Effector memory CD4-positive, alpha-beta T cell (primary cell): ENCODE data around the gene TRAK1.

ENCODE experiments used
- DNase-seq, 3 donors: peaks; one replicate each; pipeline ENCODE4 v3.0.0-alpha.2; 2020
- H3K27ac ChIP-seq: 2 replicates; pipeline ENCODE4 v1.7.0; 2013; ENCODE audit warnings: mild to moderate bottlenecking, low read length, moderate library complexity; ENCODE audit not compliant: insufficient read depth, poor library complexity, severe bottlenecking
- H3K27me3 ChIP-seq: replicated peaks from 2 replicates; pipeline ENCODE4 v1.7.0; 2013; ENCODE audit warnings: mild to moderate bottlenecking, low read length; ENCODE audit not compliant: insufficient read depth, control insufficient read depth, poor library complexity, severe bottlenecking
- H3K36me3 ChIP-seq: 2 replicates; pipeline ENCODE4 v1.7.0; 2013; ENCODE audit warnings: mild to moderate bottlenecking, low read length, moderate library complexity; ENCODE audit not compliant: control insufficient read depth, insufficient read depth
- H3K4me1 ChIP-seq: 2 replicates; pipeline ENCODE4 v1.7.0; 2013; ENCODE audit warnings: low read length, mild to moderate bottlenecking; ENCODE audit not compliant: control insufficient read depth, insufficient read depth, poor library complexity, severe bottlenecking
- H3K4me3 ChIP-seq: 2 replicates; pipeline ENCODE4 v1.7.0; 2013; ENCODE audit warnings: low read length, low read depth, mild to moderate bottlenecking; ENCODE audit not compliant: insufficient read depth, poor library complexity, severe bottlenecking
- H3K9me3 ChIP-seq: 2 replicates; pipeline ENCODE4 v1.7.0; 2013; ENCODE audit warnings: mild to moderate bottlenecking, low read length, moderate library complexity; ENCODE audit not compliant: control insufficient read depth

TRAK1 gene

DNA sequence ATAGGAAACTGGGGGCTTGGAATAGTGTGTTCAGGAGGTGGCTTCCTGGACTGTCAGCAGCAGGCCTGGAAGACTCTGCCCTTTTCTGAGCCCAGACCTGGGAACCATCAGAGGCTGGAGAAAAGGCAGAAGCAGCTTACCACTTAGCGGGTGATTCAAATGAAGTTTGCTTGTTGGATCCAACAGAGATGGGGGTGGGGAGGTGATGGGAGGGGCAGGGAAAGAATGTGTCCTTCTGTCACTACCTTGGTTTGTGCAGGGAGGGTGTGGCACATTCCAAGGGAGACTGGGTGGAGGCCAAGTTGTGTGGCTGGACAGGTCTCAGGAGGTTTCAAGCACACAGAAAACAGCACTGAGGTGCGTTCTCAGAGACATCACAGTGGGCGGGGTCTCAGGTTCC, 58.8 kb downstream of the TRAK1 start:
- no peaks in the 10 kb centered on the region for H3K4me1 ChIP-seq
- no peak overlapping the region for H3K27ac ChIP-seq
- no peak for DNase-seq

DNA sequence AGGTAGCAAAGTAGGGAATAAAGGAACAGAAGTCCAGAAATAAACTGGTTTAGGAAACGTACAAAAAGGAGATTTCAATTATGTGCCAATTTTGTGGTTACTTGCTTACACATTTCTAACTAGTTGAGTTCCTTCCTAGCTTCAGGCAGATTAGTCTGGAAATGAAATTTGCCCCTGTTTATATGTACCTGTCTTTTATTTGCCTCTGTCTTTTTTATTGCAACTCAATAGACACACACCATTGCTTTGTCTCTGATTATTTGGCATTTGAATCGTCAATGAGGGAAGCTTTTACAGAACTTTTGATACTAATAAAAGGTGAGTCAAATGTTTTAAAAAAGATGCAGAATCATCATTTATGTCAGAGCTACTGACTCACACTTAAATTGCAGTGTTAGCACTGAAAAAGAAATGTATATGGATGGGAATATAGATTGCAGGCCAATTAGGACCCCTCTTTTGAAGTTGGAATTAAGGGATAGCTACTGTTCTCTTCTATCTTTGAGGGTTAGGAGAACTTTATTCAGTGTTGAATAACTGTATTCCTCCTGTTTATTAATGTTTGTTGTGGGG, 60.5 kb downstream of the TRAK1 start:
- Histone ChIP-seq H3K4me1 (no peaks in the 10 kb centered on the region), H3K27me3 (no peaks in the 10 kb centered on the region), H3K9me3 (no peaks in the 10 kb centered on the region), H3K4me3 (no peak overlapping the region), H3K27ac (no peak overlapping the region), H3K36me3 (no peaks in the 10 kb centered on the region)
- DNase-seq: no peak

More for the DNA sequence above, 58.8 kb downstream of the TRAK1 start:
- no peak overlapping the region for H3K4me3 ChIP-seq
- no peaks in the 10 kb centered on the region for H3K9me3 ChIP-seq
- H3K27me3 ChIP-seq: no peaks in the 10 kb centered on the region
- no peaks in the 10 kb centered on the region for H3K36me3 ChIP-seq

DNA sequence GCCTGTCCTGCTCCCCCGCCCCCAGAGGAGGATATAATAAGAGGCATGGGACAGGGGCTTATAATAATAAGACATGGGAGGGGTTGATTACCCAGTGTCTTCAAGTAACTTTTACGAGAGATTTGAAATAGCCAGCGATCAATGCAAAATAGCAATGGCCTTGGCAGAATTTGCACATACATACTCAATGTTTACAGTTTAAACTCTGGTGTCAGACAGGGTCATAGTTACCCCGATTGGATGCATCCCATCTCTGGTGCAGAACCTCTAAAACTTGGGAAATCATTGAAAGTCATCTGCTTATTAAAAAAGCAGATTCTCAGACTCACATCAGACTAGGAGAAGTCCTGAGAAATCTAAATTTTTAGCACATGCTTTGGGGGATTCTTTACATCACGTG, 61.0 kb downstream of the TRAK1 start:
- Histone ChIP-seq H3K4me3 (no peak overlapping the region), H3K9me3 (no peaks in the 10 kb centered on the region), H3K27me3 (no peaks in the 10 kb centered on the region), H3K27ac (no peak overlapping the region), H3K4me1 (no peaks in the 10 kb centered on the region), H3K36me3 (no peaks in the 10 kb centered on the region)
- DNase-seq: no peak

DNA sequence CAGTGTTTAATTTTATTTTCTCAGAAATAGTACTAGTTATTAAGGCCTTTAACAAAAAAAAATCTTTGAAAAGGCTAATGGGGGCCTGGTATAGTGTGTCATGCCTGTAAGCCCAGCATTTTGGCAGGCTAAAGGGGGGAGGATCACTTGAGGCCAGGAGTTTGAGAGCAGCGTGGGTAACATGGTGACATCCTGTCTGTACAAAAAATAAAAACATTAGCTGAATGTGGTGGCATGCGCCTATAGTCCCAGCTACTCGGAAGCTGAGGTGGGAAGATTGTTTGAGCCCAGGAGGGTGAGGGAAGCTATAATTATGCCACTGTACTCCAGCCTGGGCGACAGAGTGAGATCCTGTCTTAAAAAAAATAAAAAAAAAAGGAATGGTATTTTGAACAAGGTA, 61.9 kb downstream of the TRAK1 start:
- Histone ChIP-seq H3K9me3 (no peaks in the 10 kb centered on the region), H3K27me3 (no peaks in the 10 kb centered on the region), H3K36me3 (no peaks in the 10 kb centered on the region), H3K4me1 (no peaks in the 10 kb centered on the region), H3K4me3 (no peak overlapping the region), H3K27ac (no peak overlapping the region)
- no peak for DNase-seq

DNA sequence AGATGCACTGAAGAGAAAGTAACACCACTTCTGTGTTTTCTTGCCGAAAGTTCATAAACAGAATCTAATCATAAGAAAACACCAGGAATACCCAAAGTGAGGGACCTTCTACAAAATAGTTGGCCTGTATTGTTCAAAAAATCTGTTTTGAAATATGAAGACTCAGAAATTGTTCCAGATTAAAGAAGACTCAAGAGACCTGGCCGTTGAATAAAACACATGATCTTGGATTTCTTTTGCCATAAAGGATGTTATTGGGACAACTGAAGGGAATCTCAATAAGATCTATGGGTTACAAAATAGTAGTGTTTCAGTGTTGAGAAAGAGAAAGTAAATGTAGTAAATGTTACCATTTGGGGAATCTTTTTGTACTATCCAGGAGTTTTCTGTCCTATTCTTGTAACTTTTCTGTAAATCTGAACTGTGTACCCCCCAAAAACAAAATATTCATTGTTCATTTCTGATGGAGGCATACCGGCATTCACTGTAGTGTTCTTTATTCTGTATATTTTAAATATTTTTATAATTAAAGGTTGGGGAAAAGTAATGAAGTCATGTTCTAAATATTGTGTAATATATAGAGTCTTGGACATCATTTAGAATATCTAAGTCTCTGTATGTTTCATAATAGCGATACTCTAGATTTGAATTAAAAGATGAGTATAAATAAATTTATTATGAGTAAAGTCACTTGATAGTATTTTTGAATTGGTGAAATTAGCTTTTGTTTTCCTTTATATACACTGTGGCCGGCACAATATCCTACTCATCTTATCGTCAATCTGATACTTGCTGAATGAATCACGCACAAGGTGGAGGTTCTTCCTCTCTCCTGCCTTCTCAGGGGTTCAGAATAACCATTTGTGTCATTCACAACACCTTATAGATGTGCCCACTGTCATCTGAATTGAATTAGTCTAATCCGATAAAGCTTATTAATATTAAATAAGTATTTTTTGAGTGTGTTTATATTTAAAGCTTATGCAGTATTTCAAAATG, 66.7 kb downstream of the TRAK1 start:
- no peaks in the 10 kb centered on the region for H3K36me3 ChIP-seq
- DNase-seq: no peak
- H3K4me3 ChIP-seq: no peak overlapping the region
- peaks cover 10% of the 10 kb centered on the region for H3K4me1 ChIP-seq
- no peaks in the 10 kb centered on the region for H3K27me3 ChIP-seq
- H3K9me3 ChIP-seq: no peaks in the 10 kb centered on the region
- H3K27ac ChIP-seq: no peak overlapping the region

DNA sequence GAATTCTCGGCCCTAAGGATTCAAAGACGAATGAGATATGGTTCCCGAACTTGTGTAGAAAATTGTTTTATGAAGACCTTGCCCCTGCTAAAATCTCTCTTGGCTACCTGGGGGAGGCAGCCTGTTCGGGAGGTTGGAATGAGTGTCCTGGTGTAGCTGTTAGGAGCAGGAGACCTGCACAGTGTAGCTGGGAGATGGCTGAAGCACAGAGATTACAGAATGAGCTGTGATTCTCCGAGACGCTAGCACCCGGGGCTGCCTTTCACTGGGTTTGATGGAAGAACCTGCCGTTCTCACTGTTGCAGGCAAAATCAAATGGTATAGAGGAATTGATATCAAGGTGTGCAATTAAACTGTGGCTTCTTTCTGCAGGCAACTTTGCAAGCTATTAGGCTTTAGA, 68.0 kb downstream of the TRAK1 start:
- Histone ChIP-seq H3K4me1 (peaks cover 10% of the 10 kb centered on the region), H3K27me3 (no peaks in the 10 kb centered on the region), H3K27ac (no peak overlapping the region), H3K9me3 (no peaks in the 10 kb centered on the region), H3K4me3 (no peak overlapping the region), H3K36me3 (no peaks in the 10 kb centered on the region)
- DNase-seq: no peak

DNA sequence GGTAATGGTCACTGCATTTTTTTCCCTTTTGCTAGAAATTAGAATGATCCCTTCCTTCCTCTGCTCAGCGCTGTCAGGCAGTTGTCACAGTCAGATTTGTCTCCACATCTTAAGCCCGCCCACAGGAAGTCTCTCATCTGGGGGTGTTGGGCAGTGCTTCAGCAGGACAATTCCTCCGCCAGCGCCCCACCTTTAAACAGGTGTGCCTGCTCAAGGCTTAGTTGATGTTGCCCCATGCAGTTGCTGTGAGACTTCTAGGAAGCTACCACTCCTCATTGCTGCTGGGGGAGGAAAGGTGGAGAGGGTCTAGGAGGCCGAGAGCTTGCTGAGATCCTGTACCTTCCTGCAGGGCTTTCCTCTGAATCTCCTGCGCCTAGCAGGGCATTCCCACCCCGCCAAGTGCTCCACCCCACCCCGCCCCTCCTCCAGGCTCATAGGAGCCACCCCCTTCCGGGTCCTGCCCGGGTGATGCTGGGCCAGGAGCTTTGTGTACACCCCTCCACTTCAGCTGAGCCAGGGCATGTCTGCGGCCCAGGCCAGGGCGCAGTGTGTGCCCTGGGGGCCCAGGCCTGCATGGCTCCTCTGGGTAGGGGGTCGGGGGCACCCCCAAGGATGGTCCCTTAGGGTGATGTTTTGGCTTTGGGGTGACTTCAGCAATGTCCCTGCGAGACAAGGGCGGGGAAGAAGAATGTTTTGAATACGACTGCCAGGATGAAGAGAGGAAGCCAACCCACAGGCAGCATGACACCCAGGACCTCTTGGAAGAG, 68.7 kb downstream of the TRAK1 start:
- Histone ChIP-seq H3K4me3 (no peak overlapping the region), H3K9me3 (no peaks in the 10 kb centered on the region), H3K27ac (peak overlapping the region; percentile 7), H3K27me3 (no peaks in the 10 kb centered on the region), H3K36me3 (no peaks in the 10 kb centered on the region), H3K4me1 (peaks cover 10% of the 10 kb centered on the region)
- DNase-seq: no peak

DNA sequence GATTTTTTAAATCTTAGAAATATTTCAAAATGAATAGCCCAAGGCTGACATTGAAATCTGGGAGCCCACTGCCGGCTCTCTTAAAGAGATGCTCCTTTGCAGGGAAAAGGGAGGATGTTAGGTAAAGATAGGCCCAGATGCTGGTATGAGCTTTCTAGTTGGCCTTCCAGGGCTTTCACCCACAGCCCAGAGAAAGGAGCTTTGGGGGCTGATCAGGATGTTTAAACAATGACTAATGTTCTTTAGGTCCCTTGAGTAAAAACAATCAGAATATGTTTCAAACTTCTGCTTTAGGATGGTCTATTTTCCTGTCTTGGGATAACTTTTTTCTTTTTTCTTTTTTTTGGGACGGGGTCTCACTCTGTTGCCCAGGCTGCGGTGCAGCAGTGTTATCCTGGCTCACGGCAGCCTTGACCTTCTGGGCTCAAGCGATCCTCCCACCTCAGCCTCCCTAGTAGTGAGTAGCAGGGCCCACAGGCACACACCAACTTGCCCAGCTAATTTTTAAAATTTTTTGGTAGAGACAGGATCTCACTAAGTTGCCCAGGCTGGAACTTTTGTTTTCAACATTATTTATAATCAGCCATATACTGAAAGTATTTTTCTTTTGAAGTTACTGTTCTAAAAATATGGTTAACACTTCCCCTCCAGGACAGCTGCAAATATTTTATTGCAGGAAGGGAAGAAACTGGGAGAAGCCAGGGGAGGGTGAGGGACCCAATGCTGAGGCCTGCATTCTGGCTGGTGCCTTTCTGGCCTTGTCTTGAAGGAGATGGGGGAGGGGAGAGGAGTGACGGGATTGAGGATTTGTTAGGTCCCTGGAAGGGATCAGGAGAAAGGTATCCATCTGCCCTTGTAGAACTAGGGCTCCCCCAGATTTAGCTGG, 70.1 kb downstream of the TRAK1 start:
- Histone ChIP-seq H3K27ac (no peak overlapping the region), H3K27me3 (no peaks in the 10 kb centered on the region), H3K4me3 (no peak overlapping the region), H3K36me3 (no peaks in the 10 kb centered on the region), H3K4me1 (peaks cover 10% of the 10 kb centered on the region), H3K9me3 (no peaks in the 10 kb centered on the region)
- no peak for DNase-seq

DNA sequence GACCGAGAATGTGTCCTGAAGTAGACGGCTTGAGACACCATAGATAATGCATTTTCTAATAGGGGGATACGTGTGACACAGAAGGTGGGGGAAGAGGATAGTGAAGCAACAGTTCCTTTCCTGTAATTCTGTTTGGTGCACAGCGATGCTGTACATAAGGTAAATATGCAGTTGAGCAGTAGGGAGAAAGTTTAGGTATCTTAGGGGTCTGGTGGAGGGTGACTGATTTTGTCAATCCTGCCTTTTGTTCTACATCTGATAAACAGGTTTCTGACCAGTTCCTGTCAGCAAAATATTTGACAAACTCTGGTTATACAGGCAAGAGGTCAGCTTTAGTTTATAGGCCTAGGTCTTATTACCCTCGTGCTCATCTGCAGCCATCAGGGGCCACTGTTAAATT, 71.3 kb downstream of the TRAK1 start:
- Histone ChIP-seq H3K4me3 (no peak overlapping the region), H3K27me3 (no peaks in the 10 kb centered on the region), H3K9me3 (no peaks in the 10 kb centered on the region), H3K4me1 (peaks cover 10% of the 10 kb centered on the region), H3K27ac (no peak overlapping the region), H3K36me3 (no peaks in the 10 kb centered on the region)
- no peak for DNase-seq
